ENCODE results near the gene CCL21. TPM values are rescaled to one million over a fixed set of nuclear protein-coding genes. Genes with fewer than 3 reads are reported as not detected.

The CCL21 gene
- total RNA-seq, 1 experiment from 2014 or later: not detected

GRCh38 chr9:34669809-34670562 is 40.0 kb downstream of the CCL21 start:
- no peaks in the 10 kb centered on the region for H3K36me3 ChIP-seq

GRCh38 chr9:34665381-34666250 is 44.3 kb downstream of the CCL21 start:
- Histone ChIP-seq H3K27me3 (no peaks in the 10 kb centered on the region), H3K4me1 (no peaks in the 10 kb centered on the region), H3K36me3 (no peaks in the 10 kb centered on the region), H3K9me3 (replicated peaks) (no peaks in the 10 kb centered on the region), H3K4me3 (peak overlapping the region; percentile 94), H3K27ac (peak overlapping the region; percentile 88)
- DNase-seq: peak; percentile 87 to 88

More at GRCh38 chr9:34669809-34670562, 40.0 kb downstream of the CCL21 start:
- Histone ChIP-seq H3K4me3 (no peak overlapping the region), H3K27me3 (no peaks in the 10 kb centered on the region), H3K4me1 (no peaks in the 10 kb centered on the region), H3K9me3 (replicated peaks) (no peaks in the 10 kb centered on the region), H3K27ac (no peak overlapping the region)
- no peak for DNase-seq

DNA sequence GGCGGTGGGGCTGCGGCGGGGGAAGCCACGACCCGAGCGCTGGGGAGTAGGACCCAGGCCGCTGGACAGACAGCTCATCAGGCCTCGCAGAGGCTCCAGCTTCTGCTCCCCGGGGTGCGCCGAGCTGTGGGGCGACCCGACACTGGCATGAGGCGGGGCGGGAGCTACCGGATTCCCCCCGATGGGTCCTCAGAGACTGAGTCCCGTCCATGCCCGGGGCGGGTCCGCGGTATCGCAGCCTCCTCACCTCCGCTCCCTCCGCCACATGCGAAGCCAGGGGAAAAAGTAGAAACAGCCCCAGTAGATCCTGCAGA is 44.9 kb downstream of the CCL21 start:
- no peaks in the 10 kb centered on the region for H3K4me1 ChIP-seq
- H3K27ac ChIP-seq: no peak overlapping the region
- no peak for DNase-seq
- H3K9me3 ChIP-seq (replicated peaks): no peaks in the 10 kb centered on the region
- peak overlapping the region; percentile 21; the same call in 1 of the 2 replicates for H3K4me3 ChIP-seq
- H3K27me3 ChIP-seq: no peaks in the 10 kb centered on the region
- H3K36me3 ChIP-seq: no peaks in the 10 kb centered on the region

DNA sequence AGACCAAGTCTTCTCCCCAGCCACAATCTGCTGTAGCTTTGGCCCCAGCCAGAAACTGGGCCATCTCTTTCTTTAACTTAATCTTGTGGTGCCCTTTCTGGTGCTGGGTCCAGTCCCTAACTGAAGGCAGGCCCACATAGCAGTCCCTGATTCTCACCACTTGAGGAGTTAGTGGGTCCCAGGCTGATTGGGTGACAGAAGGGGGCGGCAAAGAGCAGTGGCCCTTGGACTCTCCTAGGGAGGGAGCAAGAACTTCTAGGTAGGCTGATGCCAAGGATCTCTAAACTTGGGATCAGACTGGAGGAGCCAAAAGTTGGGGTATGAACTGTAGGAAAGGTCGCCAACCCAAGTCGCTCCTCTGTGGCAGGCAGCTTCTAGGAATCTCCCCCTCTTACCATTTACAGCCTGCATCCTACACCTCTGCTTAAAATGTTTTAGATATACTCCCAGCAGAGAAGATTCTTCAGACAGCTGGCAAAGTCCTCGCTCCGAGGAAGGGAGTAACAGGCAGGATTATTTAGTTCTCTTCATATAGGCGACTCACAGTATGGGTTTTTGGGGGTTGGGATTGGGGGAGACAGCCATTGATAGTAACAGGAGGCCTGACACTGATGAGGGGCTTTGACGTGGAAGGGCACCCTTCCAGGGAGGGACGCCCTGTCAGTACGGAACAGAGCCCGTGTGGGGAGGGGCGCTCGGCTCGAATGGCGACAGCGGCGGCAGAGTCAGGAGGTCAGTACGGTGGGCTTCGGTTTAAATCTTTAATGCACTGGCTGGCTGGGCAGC is 45.5 kb downstream of the CCL21 start:
- peak; percentile 22 to 50 for DNase-seq
- no peaks in the 10 kb centered on the region for H3K27me3 ChIP-seq
- H3K4me1 ChIP-seq: no peaks in the 10 kb centered on the region
- H3K4me3 ChIP-seq: no peak overlapping the region
- H3K9me3 ChIP-seq (replicated peaks): no peaks in the 10 kb centered on the region
- no peak overlapping the region for H3K27ac ChIP-seq
- no peaks in the 10 kb centered on the region for H3K36me3 ChIP-seq

- no peaks in the 10 kb centered on the region for H3K4me1 ChIP-seq
- H3K27me3 ChIP-seq: no peaks in the 10 kb centered on the region
- H3K4me3 ChIP-seq: no peak overlapping the region
- no peak overlapping the region for H3K27ac ChIP-seq
- H3K9me3 ChIP-seq (replicated peaks): no peaks in the 10 kb centered on the region
- H3K36me3 ChIP-seq: no peaks in the 10 kb centered on the region
- DNase-seq: no peak
Measured at GRCh38 chr9:34663303-34663605, 46.7 kb downstream of the CCL21 start.

GRCh38 chr9:34662526-34663302 is 47.2 kb downstream of the CCL21 start, which contains the start of gene CCL27:
Gene CCL27 (minus strand): TSS chr9:34662657. CDS start chr9:34662633, 24 bp downstream.
- H3K27me3 ChIP-seq: no peaks in the 10 kb centered on the region
- no peak for DNase-seq
- no peaks in the 10 kb centered on the region for H3K36me3 ChIP-seq
- no peak within 1 kb of the TSS for H3K4me3 ChIP-seq
- no peak within 1 kb of the TSS for H3K27ac ChIP-seq
- no peaks in the 10 kb centered on the region for H3K9me3 ChIP-seq (replicated peaks)
- no peaks in the 10 kb centered on the region for H3K4me1 ChIP-seq

GRCh38 chr9:34659592-34660253 is 50.2 kb downstream of the CCL21 start:
- no peaks in the 10 kb centered on the region for H3K9me3 ChIP-seq (replicated peaks)
- no peak for DNase-seq

More at GRCh38 chr9:34659592-34660253, 50.2 kb downstream of the CCL21 start:
- Histone ChIP-seq H3K27ac (no peak overlapping the region), H3K27me3 (no peaks in the 10 kb centered on the region), H3K4me1 (no peaks in the 10 kb centered on the region), H3K4me3 (no peak overlapping the region), H3K36me3 (no peaks in the 10 kb centered on the region)

Other genes starting within 250 kb of the CCL21 start
- 0.25 TPM in 1 of 2 replicates, not detected in the other for gene ENHO, start 187.1 kb downstream of the CCL21 start, total RNA-seq (2014; rRNA removed; shearing (Covaris generic))
- 0.20 and 0.24 TPM in 2 replicates for gene CNTFR, start 120.4 kb downstream of the CCL21 start, total RNA-seq (2014; rRNA removed; shearing (Covaris generic))
- gene RPP25L, start 98.0 kb downstream of the CCL21 start, total RNA-seq (2014; rRNA removed; shearing (Covaris generic)): 13.0 and 19.0 TPM in 2 replicates
- 58.2 and 63.6 TPM in 2 replicates for gene DCTN3, start 89.6 kb downstream of the CCL21 start, total RNA-seq (2014; rRNA removed; shearing (Covaris generic))
- gene ARID3C, start 81.1 kb downstream of the CCL21 start, total RNA-seq (2014; rRNA removed; shearing (Covaris generic)): 0.13 TPM in 1 of 2 replicates, not detected in the other
- 77.1 and 85.3 TPM in 2 replicates for gene SIGMAR1, start 72.3 kb downstream of the CCL21 start, total RNA-seq (2014; rRNA removed; shearing (Covaris generic))
- 16.4 and 18.9 TPM in 2 replicates for gene GALT, start 63.5 kb downstream of the CCL21 start, total RNA-seq (2014; rRNA removed; shearing (Covaris generic))
- 3.2 TPM in 2 replicates for gene IL11RA, start 58.0 kb downstream of the CCL21 start, total RNA-seq (2014; rRNA removed; shearing (Covaris generic))
- 0.76 TPM in 1 of 2 replicates, not detected in the other for gene CCL27, start 47.5 kb downstream of the CCL21 start, total RNA-seq (2014; rRNA removed; shearing (Covaris generic))
- gene CCL19, start 18.9 kb downstream of the CCL21 start, total RNA-seq (2014; rRNA removed; shearing (Covaris generic)): not detected in 2 replicates
- not detected in 2 replicates for gene PHF24, start 248.1 kb upstream of the CCL21 start, total RNA-seq (2014; rRNA removed; shearing (Covaris generic))

Data from SJCRH30 (cell line).